RWPE1 (cell line): ENCODE results near the gene TJAP1.

Experiments
- CTCF ChIA-PET: fragments of 350-600 bp; sonication (Branson Sonifier 250); formaldehyde crosslinking; extraction: SDS; loops from one replicate; lab custom pipeline; 2021; lab: Yijun Ruan, JAX
- POLR2A ChIA-PET: fragments of 400-600 bp; formaldehyde crosslinking; extraction: SDS; loops from one replicate; lab custom pipeline; 2020; ENCODE audit warnings: antibody characterized with exemption; ENCODE audit not compliant: low non-redundant PET; lab: Yijun Ruan, JAX
- DNase-seq: peaks from one replicate; pipeline ENCODE4 v3.0.0; 2012; ENCODE audit warnings: low spot score
- H3K27ac ChIP-seq: fragments of 450-650 bp; 2 replicates; pipeline ENCODE4 v1.5.1; 2017
- TF ChIP-seq, protein P1 (sequence below): fragments of 450-650 bp; conservative IDR thresholded peaks from 2 replicates; pipeline ENCODE4 v1.5.1; 2017; ENCODE audit warnings: low read depth, mild to moderate bottlenecking

Gene TJAP1

GRCh38 chr6:43491750-43492661 lies 14.6 kb downstream of the TJAP1 start:
- peak; percentile 80 for DNase-seq
- TF ChIP-seq, protein P1, sequence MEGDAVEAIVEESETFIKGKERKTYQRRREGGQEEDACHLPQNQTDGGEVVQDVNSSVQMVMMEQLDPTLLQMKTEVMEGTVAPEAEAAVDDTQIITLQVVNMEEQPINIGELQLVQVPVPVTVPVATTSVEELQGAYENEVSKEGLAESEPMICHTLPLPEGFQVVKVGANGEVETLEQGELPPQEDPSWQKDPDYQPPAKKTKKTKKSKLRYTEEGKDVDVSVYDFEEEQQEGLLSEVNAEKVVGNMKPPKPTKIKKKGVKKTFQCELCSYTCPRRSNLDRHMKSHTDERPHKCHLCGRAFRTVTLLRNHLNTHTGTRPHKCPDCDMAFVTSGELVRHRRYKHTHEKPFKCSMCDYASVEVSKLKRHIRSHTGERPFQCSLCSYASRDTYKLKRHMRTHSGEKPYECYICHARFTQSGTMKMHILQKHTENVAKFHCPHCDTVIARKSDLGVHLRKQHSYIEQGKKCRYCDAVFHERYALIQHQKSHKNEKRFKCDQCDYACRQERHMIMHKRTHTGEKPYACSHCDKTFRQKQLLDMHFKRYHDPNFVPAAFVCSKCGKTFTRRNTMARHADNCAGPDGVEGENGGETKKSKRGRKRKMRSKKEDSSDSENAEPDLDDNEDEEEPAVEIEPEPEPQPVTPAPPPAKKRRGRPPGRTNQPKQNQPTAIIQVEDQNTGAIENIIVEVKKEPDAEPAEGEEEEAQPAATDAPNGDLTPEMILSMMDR = no peak
- H3K27ac ChIP-seq = no peak overlapping the region
- ChIA-PET POLR2A (no interaction called here), CTCF (interaction anchor here (0.6 to 1.4 kb wide), 4 partner anchors 15 to 228 kb away, joined by 3 to 6 read pairs (median 4); partner anchors contain the start of gene ABCC10)

DNA sequence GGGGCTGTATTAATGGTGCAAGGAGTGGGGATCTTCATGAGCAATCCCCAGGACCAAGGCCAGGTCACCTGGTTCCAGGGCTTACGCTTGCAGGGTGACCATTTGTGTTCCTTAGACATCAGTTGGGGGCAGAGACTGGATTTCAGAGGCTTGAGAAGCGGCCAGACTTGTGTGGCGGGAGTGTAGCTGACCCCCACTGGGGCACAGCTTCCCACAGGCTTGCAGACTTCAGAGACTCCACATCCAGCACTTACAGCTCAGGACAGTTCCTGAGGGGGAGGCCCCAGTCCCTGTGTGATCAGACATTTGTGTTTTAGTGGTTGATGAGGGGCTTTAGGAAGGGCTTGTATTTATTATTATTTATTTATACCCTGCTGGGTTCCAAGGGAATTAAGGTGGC lies 15.3 kb downstream of the TJAP1 start:
- DNase-seq = no peak
- TF ChIP-seq, protein P1 = no peak
- H3K27ac ChIP-seq = no peak overlapping the region
- POLR2A ChIA-PET = no interaction called here
- CTCF ChIA-PET = interaction anchor here (0.6 to 1.4 kb wide), 4 partner anchors 14 to 229 kb away, joined by 3 to 6 read pairs (median 3); partner anchors contain the start of gene ABCC10

GRCh38 chr6:43493230-43493629 lies 15.9 kb downstream of the TJAP1 start:
- no peak for DNase-seq
- ChIA-PET POLR2A (no interaction called here), CTCF (interaction anchor here (0.7 to 1.0 kb wide), 2 partner anchors 8 to 95 kb away, joined by 3 read pairs; no protein-coding TSS in a partner anchor)
- H3K27ac ChIP-seq = peak overlapping the region; percentile 99
- TF ChIP-seq, protein P1 = no peak

DNA sequence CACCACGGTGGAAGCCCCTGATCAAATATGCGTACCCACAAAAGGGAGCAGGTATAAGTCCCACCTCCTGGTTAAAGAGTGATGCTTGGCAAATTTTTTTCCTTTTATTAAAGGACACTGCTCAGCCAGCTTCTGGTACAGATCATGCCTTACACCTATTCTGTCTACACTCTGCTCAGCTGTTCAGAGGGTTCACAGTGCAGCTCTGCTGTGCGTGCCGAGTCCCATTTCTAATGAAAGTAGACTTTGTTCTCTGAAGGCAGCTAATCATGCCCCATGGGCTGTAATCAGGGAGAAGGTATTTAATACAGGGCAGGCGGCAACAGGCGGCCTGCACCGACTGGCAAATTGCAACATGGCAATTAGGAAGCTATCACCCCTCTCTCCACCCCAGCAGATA lies 16.5 kb downstream of the TJAP1 start:
- TF ChIP-seq, protein P1 = no peak
- POLR2A ChIA-PET = interaction anchor here (1.3 kb wide), 1 partner anchor 16 kb away, joined by 4 read pairs; the partner anchor contains the start of gene TJAP1
- peak; percentile 55 for DNase-seq
- CTCF ChIA-PET = interaction anchor here (0.7 to 1.3 kb wide), 5 partner anchors 8 to 230 kb away, joined by 3 to 6 read pairs (median 4); no protein-coding TSS in a partner anchor
- peak overlapping the region; percentile 99 for H3K27ac ChIP-seq

- H3K27ac ChIP-seq = peak overlapping the region; percentile 99
- ChIA-PET POLR2A (interaction anchor here (1.3 kb wide), 1 partner anchor 17 kb away, joined by 4 read pairs; the partner anchor contains the start of gene TJAP1), CTCF (interaction anchor here (0.7 to 3.3 kb wide), 6 partner anchors 13 to 231 kb away, joined by 3 to 39 read pairs (median 4); no protein-coding TSS in a partner anchor)
- TF ChIP-seq, protein P1 = no peak
- no peak for DNase-seq
Measured at GRCh38 chr6:43494321-43494720, 17.0 kb downstream of the TJAP1 start.

- no peak for DNase-seq
- TF ChIP-seq, protein P1 = no peak
- H3K27ac ChIP-seq = peak overlapping the region; percentile 99
- ChIA-PET CTCF (interaction anchor here (0.6 to 3.3 kb wide), 7 partner anchors 12 to 373 kb away, joined by 3 to 39 read pairs (median 5); no protein-coding TSS in a partner anchor), POLR2A (interaction anchor here (1.3 kb wide), 1 partner anchor 17 kb away, joined by 4 read pairs; the partner anchor contains the start of gene TJAP1)
Measured at GRCh38 chr6:43494766-43495165, 17.4 kb downstream of the TJAP1 start.
